ENCODE results near the gene CTIF. TPM values are rescaled to one million over a fixed set of nuclear protein-coding genes. Genes with fewer than 3 reads are reported as not detected.

The CTIF gene
- polyA plus RNA-seq, 1 of the 3 experiments (the other 2 are of a cell fraction): 47.2 TPM

DNA sequence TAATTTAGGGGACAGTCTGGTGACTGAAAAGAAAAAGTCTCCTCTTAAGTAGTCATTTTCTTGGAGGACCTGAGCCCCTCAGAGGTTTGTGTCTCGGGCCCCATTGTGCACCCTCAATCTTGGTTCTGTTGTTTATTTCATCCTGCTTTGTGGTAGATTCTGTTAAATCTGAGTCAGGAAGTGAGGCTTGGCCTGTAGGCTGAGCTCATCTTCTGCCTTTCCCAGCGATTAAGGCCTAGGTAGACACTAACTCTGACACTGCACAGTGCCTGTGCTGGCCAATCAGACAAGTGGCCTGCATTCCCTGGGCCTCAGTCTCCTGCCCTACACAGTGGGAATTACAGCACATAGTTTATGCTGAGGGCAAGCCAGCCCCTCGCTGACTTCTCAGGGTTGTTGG lies 80.2 kb downstream of the CTIF start:
- DNase-seq: no peak
- H3K9me3 ChIP-seq: no peaks in the 10 kb centered on the region
- peaks cover 4 to 15% of the 10 kb centered on the region in 2 experiments for H3K36me3 ChIP-seq (replicated peaks in 1 of 2; ENCODE audit: control insufficient read depth in 1 of 2, insufficient read depth in 2 of 2, low read length in 1 of 2)
- no peaks in the 10 kb centered on the region for H3K27me3 ChIP-seq (ENCODE audit: insufficient read depth)
- H3K4me1 ChIP-seq (ENCODE audit: control insufficient read depth in 1 of 2, insufficient read depth in 2 of 2, low read depth in 1 of 2, low read length in 1 of 2): peaks cover 6 to 27% of the 10 kb centered on the region in 2 experiments; a peak in 3 of 4 replicates
- 68% methylated on average over 3 of the region's 3 CpGs for WGBS (ENCODE audit: low lambda C conversion rate)
- no peak overlapping the region for H3K9ac ChIP-seq
- H2AFZ ChIP-seq (ENCODE audit: low read depth): no peak overlapping the region
- CTCF ChIA-PET: interaction anchor here (0.9 kb wide), 2 partner anchors 54 to 57 kb away, joined by 3 read pairs; no protein-coding TSS in a partner anchor
- H3K9me2 ChIP-seq: no peaks in the 10 kb centered on the region
- no peak overlapping the region for H3K4me2 ChIP-seq
- no peak overlapping the region; a peak in 1 of 4 replicates for H3K27ac ChIP-seq (ENCODE audit: low read depth in 2 of 2, low read length in 1 of 2)
- H3K79me2 ChIP-seq (ENCODE audit: insufficient read depth): peaks cover 67% of the 10 kb centered on the region
- H3F3A ChIP-seq (replicated peaks; ENCODE audit: insufficient read depth): peaks cover 32% of the 10 kb centered on the region
- H4K20me1 ChIP-seq (ENCODE audit: insufficient read depth): peaks cover 8% of the 10 kb centered on the region
- H3K4me3 ChIP-seq (ENCODE audit: low read depth in 2 of 2, low read length in 1 of 2): no peak overlapping the region
- TF ChIP-seq FOXJ3 (CRISPR knock-in tag; IDR thresholded peaks at IDR 0.05) (no peak), EZH2phosphoT487 (IDR thresholded peaks at IDR 0.05; ENCODE audit: borderline replicate concordance, low read depth) (no peak), RFX5 (IDR thresholded peaks at IDR 0.05; ENCODE audit: low read length) (no peak), GABPA (IDR thresholded peaks at IDR 0.05; ENCODE audit: low read depth) (no peak), ZBTB33 (IDR thresholded peaks at IDR 0.05; ENCODE audit: borderline replicate concordance, low read depth) (no peak), CTCF (IDR thresholded peaks at IDR 0.05) (no peak), FOXM1 (IDR thresholded peaks at IDR 0.05; ENCODE audit: low read depth) (no peak), YY1 (IDR thresholded peaks at IDR 0.05; ENCODE audit: low read depth) (no peak), FOSL2 (IDR thresholded peaks at IDR 0.05; ENCODE audit: borderline replicate concordance, low read depth) (no peak), GATA2 (CRISPR knock-in tag; IDR thresholded peaks at IDR 0.05) (no peak)
- POLR2A ChIA-PET: no interaction called here

- Histone ChIP-seq H3F3A (replicated peaks; ENCODE audit: insufficient read depth) (peaks cover 37% of the 10 kb centered on the region), H3K27me3 (ENCODE audit: insufficient read depth) (no peaks in the 10 kb centered on the region), H3K9me3 (no peaks in the 10 kb centered on the region), H3K36me3 (replicated peaks in 1 of 2; ENCODE audit: control insufficient read depth in 1 of 2, insufficient read depth in 2 of 2, low read length in 1 of 2) (peaks cover 4 to 15% of the 10 kb centered on the region in 2 experiments), H3K79me2 (ENCODE audit: insufficient read depth) (peaks cover 62% of the 10 kb centered on the region), H3K4me1 (ENCODE audit: control insufficient read depth in 1 of 2, insufficient read depth in 2 of 2, low read depth in 1 of 2, low read length in 1 of 2) (peaks cover 5 to 32% of the 10 kb centered on the region in 2 experiments; a peak in 3 of 4 replicates), H3K4me2 (no peak overlapping the region), H3K4me3 (ENCODE audit: low read depth in 2 of 2, low read length in 1 of 2) (no peak overlapping the region), H4K20me1 (ENCODE audit: insufficient read depth) (0 out of 2 replicates have a peak, but pooled peaks cover 7% of the 10 kb centered on the region), H3K27ac (ENCODE audit: low read depth in 2 of 2, low read length in 1 of 2) (no peak overlapping the region; a peak in 1 of 4 replicates), H3K9ac (no peak overlapping the region), H3K9me2 (no peaks in the 10 kb centered on the region), H2AFZ (ENCODE audit: low read depth) (no peak overlapping the region)
- ChIA-PET POLR2A (no interaction called here), CTCF (interaction anchor here (1.4 kb wide), 1 partner anchor 144 kb away, joined by 4 read pairs; no protein-coding TSS in a partner anchor)
- 99% methylated on average over 16 of the region's 16 CpGs for WGBS (ENCODE audit: low lambda C conversion rate)
- no peak for DNase-seq
- TF ChIP-seq USF2 (IDR thresholded peaks at IDR 0.05; ENCODE audit: borderline replicate concordance, low read depth, low read length) (no peak), FOXM1 (IDR thresholded peaks at IDR 0.05; ENCODE audit: low read depth) (no peak), RCOR1 (IDR thresholded peaks at IDR 0.05; ENCODE audit: low read length) (no peak), JUND (IDR thresholded peaks at IDR 0.05) (no peak), POLR2AphosphoS5 (IDR thresholded peaks at IDR 0.05; ENCODE audit: low read depth, low read length) (no peak), YY1 (IDR thresholded peaks at IDR 0.05; ENCODE audit: low read depth) (no peak), EP300 (IDR thresholded peaks at IDR 0.05; ENCODE audit: borderline replicate concordance in 1 of 2, low read depth in 1 of 2, low read length in 1 of 2) (no peak), CHD2 (IDR thresholded peaks at IDR 0.05; ENCODE audit: low read length, partially characterized antibody) (no peak), RAD21 (IDR thresholded peaks at IDR 0.05; ENCODE audit: low read length) (no peak), RXRA (IDR thresholded peaks at IDR 0.05; ENCODE audit: borderline replicate concordance, low read depth) (no peak), GABPA (IDR thresholded peaks at IDR 0.05; ENCODE audit: low read depth) (no peak), EZH2phosphoT487 (IDR thresholded peaks at IDR 0.05; ENCODE audit: borderline replicate concordance, low read depth) (no peak), MXI1 (IDR thresholded peaks at IDR 0.05; ENCODE audit: low read depth, low read length) (no peak), TEAD4 (IDR thresholded peaks at IDR 0.05; ENCODE audit: borderline replicate concordance, insufficient read depth) (no peak)
- TF ChIP-seq, protein P1, sequence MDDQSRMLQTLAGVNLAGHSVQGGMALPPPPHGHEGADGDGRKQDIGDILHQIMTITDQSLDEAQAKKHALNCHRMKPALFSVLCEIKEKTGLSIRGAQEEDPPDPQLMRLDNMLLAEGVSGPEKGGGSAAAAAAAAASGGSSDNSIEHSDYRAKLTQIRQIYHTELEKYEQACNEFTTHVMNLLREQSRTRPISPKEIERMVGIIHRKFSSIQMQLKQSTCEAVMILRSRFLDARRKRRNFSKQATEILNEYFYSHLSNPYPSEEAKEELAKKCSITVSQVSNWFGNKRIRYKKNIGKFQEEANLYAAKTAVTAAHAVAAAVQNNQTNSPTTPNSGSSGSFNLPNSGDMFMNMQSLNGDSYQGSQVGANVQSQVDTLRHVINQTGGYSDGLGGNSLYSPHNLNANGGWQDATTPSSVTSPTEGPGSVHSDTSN (IDR thresholded peaks at IDR 0.05): no peak
- TF ChIP-seq, protein P2, sequence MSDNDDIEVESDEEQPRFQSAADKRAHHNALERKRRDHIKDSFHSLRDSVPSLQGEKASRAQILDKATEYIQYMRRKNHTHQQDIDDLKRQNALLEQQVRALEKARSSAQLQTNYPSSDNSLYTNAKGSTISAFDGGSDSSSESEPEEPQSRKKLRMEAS (IDR thresholded peaks at IDR 0.05; ENCODE audit: low read depth): no peak
These were observed 80.7 kb downstream of the CTIF start for GRCh38 chr18:48619501-48619900.

Data from SK-N-SH (cell line).